GM19239 (cell line): Measurements from ENCODE around the gene NEUROD2.
A peak's percentile ranks its signal among the peaks of the same experiment; 100 is the strongest.

Experiments used
- DNase-seq: peaks from one replicate; pipeline ENCODE4 v3.0.0; 2011; ENCODE audit warnings: low spot score; ENCODE audit not compliant: insufficient read length
- FAIRE-seq: peaks from 2 replicates; lab custom pipeline; 2011; peaks lifted over from hg19 to GRCh38; lab: Jason Lieb, UNC

NEUROD2 gene

DNA sequence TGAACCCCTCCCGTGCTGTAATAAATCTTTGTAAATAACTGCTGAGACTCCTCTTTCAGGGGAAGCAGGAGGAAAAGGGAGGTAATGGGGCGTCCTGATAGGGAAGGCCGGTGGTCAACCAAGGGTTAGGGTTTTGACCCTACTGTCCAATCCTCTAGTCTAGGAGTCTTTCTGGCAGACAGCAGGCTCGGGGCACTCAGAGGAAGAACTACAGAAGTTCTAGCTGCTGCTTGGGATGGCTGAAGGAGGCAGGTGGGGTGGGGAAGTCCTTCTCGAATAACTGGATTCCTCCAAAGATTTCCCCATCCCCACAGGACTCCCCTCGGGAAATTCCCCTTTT is 28.8 kb upstream of the NEUROD2 start:
- FAIRE-seq, result peak; percentile 68

DNA sequence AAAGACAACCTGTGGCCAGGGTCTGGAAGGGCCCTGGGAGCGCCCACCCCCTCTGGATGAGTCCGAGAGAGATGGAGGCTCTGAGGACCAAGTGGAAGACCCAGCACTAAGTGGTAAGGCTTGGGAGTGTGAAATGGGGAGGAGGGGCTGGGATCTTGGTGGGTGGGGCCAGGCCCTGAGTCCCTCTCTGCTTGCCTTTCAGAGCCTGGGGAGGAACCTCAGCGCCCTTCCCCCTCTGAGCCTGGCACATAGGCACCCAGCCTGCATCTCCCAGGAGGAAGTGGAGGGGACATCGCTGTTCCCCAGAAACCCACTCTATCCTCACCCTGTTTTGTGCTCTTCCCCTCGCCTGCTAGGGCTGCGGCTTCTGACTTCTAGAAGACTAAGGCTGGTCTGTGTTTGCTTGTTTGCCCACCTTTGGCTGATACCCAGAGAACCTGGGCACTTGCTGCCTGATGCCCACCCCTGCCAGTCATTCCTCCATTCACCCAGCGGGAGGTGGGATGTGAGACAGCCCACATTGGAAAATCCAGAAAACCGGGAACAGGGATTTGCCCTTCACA is 28.0 kb upstream of the NEUROD2 start:
- FAIRE-seq, result no peak
- no peak for DNase-seq

More for the DNA sequence above, 28.8 kb upstream of the NEUROD2 start:
- DNase-seq, result no peak

DNA sequence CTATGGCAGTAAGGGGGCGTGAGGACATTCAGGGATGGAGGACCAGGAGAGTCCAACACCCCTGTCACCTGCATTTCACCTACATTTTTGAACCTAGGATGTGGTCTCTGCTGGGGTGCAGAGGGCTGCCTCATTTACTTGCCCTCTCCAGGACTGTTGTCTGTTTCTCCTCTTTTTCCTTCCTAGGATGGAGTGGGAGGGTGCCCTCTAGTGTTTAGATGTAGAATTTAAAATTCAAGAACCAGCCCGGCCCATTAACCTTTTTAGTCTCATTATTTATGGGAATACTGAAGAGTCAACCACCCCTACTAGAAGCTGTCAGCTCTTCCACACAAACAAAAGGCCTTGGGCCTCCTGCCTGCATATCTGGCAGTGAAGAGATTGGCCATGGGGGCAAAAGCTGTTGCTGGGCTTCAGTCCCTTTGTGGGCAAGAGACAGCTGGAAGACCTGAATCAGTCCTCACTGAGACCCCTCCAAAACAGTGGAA is 26.7 kb upstream of the NEUROD2 start:
- DNase-seq, result no peak
- FAIRE-seq, result peak; percentile 67

DNA sequence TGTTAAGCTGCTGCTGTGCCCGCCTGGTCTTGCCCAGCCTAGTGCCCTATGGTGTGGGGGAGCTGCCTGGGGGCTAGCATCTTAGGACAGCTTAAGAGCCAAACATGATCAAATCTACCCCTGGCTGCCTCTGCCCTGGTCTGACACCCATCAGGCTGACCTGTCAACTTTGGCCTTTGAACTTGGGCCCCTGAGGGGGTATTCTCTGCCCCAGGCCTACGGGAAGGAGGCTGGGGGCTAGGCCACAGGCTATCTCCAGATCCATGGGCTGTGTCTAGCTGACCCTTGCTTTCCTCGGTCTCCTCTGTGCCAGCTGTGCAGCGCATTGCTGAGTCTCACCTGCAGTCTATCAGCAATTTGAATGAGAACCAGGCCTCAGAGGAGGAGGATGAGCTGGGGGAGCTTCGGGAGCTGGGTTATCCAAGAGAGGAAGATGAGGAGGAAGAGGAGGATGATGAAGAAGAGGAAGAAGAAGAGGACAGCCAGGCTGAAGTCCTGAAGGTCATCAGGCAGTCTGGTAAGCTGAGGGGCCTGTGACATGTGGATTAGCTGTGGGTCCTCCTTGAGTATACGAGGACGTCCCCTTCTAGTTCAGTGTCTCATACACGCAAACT is 26.0 kb upstream of the NEUROD2 start:
- no peak for FAIRE-seq
- no peak for DNase-seq

DNA sequence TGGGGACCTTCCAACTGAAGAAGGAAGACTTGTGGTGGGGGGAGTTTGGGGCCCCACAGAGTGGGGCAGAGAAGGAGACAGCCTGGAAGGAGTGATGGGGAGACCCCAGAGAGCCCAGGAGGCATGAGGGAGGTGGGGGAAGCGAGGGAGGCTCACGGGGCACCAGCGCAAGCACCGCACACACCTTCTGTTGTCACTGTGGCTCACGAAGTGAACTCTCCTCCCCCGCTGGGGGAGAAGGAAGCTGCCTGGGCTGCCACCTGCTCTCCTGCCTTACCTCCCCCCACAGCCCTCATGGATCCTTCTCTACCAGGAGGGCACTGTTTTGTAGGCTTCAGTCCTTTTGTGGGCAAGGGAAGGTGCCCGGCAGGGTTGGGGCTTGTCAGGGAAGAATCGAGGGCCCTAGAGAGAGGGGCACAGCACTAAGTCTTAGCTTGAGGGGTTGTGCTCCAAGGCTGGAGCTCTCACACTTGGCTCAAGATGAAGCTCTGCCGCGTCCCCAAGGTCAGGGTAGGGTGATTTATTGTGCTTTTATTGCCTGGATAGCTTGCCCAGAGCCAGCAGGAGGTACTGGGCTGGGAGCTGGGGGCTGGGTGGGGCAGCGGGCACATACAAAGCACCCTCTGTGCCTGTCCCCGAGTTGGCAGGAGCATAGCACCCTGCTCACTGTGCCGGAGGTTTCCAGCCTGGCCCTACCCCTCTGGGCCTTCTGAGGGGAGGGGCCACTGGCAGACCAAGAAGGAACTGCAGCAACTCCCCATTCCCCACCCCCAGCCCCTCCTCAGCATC is 24.6 kb upstream of the NEUROD2 start:
- no peak for FAIRE-seq
- no peak for DNase-seq

DNA sequence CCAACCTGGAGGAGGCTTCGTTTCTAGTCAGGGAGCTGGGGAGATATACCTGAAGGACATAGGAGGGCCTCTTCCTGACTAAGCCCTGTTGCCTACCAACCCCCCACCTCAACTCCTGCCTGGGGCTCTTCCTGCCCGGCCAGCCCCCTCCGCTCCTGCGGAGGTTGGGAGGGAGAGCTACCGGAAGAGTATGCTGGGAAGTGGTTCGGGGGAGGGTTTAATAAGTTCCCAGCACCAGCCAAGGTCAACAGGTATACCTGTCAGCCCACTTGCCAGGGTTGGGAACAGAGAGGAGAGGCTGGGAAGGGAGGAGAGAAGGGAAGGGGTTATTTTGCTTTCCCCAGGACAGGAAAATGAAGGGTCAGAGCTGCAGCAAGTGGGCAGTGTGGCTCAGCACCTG is 23.7 kb upstream of the NEUROD2 start:
- no peak for DNase-seq
- FAIRE-seq, result no peak

DNA sequence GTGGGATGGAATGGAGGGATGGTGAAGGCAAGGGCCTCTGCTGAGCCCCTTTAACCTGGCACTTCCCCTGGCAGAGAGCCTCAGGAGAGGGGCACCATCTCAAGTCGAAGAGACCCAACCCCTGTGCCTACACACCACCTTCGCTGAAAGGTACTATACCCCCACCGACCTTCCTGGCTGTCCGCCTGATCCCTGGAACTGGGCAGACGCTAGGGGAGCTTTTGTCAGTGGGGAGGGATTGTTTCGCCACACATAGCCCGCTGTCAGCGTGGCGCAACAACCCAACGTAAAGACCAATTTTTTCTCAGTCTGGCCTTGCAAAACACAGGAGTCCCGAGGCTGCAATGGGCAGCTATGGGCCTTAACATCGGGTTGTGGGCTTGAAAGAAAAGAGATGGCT is 22.2 kb upstream of the NEUROD2 start:
- no peak for DNase-seq
- no peak for FAIRE-seq

DNA sequence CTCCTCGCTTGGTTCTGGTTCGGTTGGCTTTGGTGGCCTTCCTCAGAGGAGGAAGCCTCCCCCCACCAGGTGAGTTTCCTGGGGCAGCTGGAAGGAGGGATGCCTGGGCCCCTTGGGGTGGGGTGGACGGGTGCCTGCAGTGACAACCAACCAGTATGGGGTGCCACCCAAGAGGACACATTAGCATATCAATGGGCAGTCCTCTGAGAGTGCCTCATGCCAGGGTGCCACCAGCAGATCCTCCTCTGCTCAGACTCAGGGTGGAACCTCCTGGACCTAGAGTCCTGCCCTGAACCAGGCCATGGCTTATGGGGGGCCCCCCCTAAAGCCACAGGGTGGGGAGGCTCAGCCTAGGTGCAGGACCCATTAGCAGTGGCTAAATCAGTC is 21.8 kb upstream of the NEUROD2 start:
- FAIRE-seq (no peak), DNase-seq (no peak)

DNA sequence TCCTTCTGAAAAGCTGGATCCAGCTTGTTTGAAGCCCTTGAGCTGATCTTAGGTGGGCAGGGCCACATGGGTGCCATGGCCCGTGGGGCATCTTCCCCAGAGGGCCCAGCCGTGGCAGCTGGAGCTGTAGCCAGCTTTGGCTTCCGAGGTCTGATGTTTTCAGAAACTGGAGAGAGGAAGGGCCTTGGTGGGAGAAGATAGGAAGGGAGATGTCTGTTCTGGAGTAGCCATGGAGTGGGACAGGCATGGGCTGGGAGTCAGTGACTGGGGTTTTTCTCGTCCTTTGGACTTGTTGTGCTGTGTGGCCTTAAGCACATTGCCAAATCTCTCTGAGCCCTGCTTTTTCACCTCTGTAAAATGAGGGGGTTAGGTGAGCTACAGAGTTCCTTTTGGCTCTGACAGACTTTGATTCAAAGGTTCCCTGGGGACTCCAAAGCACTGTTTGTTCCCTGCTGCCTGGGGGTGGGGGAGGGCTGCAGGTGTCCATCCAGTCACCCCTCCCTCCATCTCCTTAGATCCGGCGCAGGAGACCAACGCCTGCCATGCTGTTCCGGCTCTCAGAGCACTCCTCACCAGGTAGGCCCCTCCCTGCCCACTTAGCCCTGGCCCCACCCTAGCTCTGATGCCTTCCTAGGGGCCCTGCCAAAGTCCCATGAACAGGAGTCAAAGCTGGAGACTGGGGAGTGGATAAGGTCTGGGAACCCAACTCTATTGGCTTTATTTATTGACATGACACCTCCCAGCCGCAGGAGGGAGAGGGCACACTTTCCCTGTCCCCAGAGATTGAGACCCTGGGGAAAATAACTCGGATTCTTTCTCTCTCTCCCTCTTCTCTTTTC is 21.2 kb upstream of the NEUROD2 start:
- no peak for FAIRE-seq
- no peak for DNase-seq

DNA sequence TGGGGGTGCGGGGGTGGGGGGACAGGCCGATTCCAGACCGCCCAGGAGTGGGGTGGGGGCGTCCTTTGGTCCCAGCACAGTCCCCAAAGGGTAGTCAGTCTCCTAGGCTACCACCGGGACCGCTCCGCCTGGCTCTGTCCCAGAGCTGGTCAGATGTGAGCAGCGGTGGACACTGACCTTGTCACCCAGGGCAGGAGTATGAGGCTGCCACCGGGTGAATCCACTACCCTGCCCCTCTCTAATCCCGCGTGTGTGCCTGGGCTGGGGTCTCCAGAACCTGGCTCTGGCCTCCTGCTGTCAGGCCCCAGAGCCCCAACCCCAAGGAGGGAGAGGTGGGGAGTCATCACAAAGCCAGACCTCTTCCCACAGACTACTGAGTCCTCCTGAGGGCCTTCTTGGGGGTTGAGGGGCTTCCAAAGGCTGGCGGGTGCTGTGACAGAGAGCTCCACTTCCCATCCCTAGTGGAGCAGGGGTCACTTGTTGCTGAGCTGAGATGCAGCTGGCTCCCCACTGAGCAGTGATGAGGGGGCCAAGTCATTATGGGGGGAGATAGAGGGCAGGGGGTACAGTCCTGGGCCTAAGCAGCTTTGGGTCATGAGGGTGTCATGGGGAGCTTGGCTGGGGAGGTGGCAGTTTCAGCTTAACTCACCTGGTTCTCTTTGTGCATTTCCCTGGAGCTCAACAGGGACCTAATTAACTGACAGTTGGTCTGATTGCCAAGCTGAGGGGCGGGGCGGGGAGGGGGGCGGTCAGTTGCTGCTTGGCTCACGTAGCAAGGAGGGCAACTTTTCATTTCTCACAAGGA is 20.2 kb upstream of the NEUROD2 start:
- DNase-seq (no peak), FAIRE-seq (no peak)

DNA sequence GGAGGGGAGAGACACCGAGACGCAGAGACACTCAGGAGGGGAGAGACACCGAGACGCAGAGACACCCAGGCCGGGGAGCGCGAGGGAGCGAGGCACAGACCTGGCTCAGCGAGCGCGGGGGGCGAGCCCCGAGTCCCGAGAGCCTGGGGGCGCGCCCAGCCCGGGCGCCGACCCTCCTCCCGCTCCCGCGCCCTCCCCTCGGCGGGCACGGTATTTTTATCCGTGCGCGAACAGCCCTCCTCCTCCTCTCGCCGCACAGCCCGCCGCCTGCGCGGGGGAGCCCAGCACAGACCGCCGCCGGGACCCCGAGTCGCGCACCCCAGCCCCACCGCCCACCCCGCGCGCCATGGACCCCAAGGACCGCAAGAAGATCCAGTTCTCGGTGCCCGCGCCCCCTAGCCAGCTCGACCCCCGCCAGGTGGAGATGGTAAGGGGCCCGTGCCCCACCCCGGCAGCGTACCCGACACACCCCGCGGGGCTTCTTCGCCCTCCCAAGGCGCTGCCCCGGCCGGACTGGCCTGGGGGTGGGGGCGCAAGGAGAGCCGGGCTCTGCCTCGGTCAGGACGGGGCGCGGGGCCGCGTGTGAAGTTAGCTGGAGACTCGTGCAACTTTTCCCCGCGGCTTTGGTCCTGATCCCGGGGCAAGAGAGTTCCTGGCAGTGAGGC is 19.5 kb upstream of the NEUROD2 start:
- FAIRE-seq (no peak), DNase-seq (no peak)

DNA sequence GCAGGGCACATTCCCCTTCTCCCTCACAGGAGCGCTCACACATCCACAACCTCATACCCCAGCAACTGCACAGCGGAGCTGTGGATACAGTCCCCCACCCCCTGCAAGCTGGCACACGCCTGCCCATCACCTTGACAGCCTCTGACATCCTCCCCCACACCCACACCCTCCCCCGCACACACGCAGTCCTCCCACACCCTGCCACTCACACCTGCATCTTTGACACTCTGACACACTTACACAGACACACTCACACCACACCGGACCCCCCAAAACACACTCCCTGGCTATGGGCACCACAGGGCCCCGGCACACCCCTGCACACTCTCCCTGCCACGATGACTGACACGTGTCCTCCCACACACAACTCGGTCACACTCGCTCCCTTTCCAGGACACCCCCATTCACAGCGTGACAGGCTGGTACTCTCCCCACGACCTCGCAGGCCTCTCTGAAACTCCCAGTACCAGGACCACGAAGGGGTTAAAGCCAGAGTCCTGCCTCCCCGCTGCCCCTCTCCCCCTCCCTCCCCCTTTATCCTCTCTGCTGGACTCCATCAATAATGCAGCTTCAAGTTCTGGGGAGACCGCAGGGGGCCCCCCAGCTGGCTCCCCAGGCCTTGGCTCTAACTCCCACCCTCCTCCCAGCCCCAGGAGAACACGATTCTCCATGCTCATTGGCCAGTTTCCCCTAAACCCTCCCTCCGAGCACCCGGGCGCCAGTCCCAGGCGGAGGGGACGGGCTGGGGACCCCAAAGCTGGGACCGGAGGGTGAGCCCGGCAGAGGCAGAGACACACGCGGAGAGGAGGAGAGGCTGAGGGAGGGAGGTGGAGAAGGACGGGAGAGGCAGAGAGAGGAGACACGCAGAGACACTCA is 18.7 kb upstream of the NEUROD2 start, which contains the start of gene PPP1R1B:
TSS of gene PPP1R1B (plus strand) at position 782 of the 876 bp plus-strand sequence. CDS start 441 bp downstream, outside the sequence.
- DNase-seq, result no peak
- FAIRE-seq, result no peak

DNA sequence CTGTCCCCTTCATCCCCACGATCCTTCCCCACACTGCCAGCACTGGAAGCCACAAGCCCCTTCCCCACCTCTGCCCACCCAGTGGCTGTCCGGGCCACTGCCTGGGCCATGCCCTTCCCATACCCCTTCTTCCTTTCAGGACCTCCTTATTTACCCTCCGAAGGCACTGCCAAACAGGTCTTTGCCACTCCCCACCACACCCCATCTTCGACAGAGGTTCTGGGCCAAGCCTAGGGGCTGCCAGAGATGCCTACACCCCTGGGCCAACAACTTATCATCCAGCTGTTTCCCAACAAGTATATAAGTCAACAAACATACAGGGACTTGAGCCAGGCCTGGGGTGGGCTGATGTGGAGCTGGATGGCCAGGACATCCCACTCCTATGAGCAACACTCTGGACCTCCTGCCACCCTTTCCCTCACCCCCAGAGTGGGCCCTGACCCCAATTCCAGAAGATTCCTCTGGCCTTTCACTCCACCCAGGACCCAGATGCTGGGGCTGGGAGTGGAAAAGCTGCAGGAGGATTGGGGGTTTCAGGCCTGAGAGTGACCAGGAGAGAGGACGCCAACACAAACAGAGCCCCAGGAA is 17.6 kb upstream of the NEUROD2 start:
- DNase-seq (no peak), FAIRE-seq (no peak)

DNA sequence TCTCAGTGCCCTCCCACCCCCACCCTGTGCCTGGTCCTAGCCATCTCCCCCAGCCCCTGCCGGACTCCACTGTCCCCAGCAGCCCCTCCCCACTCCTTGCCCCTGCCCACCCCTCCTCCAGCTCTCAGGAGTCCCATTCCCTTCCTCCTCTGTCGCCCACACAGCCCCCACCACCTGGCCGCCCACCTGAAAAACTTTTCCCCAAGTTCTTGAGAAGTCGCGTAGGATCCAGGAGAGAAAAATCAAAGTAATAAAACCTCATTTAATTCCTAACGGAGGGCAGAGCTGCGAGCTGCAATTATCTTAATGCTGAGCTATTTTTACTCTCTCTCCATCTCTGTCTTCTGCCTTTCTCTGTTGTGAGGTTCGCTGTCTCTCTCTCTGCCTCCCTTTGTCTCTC is 16.6 kb upstream of the NEUROD2 start:
- DNase-seq (no peak), FAIRE-seq (no peak)

DNA sequence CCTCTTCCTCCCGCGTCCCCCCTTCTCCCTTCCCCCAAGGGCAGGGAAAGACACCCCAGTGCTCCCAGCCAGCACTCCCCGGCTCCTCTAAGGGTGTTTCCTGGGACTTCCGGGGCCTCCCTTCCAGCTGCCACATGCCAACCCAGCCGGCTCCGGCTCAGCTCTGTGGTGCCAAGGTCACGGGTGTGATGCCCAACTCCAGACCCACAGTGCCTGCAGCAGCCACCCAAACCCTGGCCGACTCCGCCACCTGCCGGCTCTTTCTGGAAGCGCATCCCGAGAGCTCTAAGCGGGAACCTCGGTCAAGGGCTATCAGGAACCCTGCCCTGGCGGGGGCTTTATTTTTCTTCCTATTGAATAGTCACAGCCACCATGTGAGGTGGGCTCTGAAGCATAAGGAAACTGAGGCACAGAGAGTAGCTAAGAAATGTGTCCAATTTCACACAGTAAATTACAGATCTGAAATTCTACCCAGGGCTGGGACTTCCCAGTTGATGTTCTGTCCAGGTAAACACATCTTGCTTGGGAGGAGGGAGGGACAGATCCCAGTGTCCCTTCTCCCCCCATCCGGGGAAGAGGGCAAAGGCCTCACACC is 15.7 kb upstream of the NEUROD2 start:
- peak; percentile 90 for DNase-seq
- peak; percentile 91 for FAIRE-seq

DNA sequence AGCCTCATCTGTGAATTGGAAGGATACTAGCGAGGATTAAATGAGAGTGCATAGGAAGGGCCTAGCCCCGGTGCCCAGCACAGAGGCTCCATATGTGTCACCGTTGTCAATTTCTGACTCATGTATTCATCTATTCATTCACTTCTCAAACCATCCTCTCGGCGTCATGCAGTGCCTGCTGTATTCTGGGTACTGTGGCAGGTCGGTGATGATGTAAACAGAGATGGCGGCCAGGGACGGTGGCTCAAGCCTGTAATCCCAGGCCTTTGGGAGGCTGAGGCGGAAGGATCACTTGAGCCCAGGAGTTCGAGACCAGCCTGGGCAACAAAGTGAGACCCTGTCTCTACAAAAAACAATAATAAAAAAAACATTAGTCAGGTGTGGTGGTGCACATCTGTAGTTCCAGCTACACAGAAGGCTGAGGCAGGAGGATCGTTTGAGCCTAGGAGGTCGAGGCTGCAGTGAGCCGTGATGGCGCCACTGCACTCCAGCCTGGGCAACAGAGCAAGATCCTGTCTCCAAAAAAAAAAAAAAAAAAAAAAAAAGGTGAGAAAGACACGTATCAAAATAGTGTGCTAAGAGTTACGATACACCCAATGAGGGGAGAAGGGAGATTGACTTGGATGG is 14.8 kb upstream of the NEUROD2 start:
- DNase-seq (no peak), FAIRE-seq (peak; percentile 39)
